GM19467 (cell line): ENCODE measurements around the gene EFS.

Experiments
- ATAC-seq: cut with Tn5 transposase; IDR thresholded peaks from one replicate; pipeline ENCODE4 v1.9.1; 2021; ENCODE audit warnings: mild to moderate bottlenecking, moderate library complexity; ENCODE audit not compliant: unreplicated experiment

The EFS gene

GRCh38 chr14:23307687-23308644 is 57.0 kb downstream of the EFS start:
- ATAC-seq, result no peak

- no peak for ATAC-seq
These were observed 57.8 kb downstream of the EFS start for GRCh38 chr14:23307146-23307530.

GRCh38 chr14:23306412-23307145 is 58.4 kb downstream of the EFS start, which contains the start of gene BCL2L2:
Gene BCL2L2, plus strand, starts transcription at chr14:23306833. Its CDS starts 935 bp downstream, at chr14:23307768.
- no peak for ATAC-seq
